HepG2 (cell line): Measurements from ENCODE around the gene KHNYN. TPM values are rescaled to one million over a fixed set of nuclear protein-coding genes. Genes with fewer than 3 reads are reported as not detected.

Source experiments
- AGO1 ChIP-seq: fragments of 200-400 bp; formaldehyde crosslinking; IDR thresholded peaks from 2 replicates; pipeline ENCODE4 v1.6.1; 2017; ENCODE audit warnings: mild to moderate bottlenecking, low read depth, low read length, moderate library complexity; ENCODE audit not compliant: poor library complexity, severe bottlenecking
- BHLHE40 ChIP-seq: IDR thresholded peaks from 2 replicates; pipeline ENCODE4 v1.6.1; 2011; ENCODE audit warnings: low read length, improper control_type of control experiment
- CCDC6 ChIP-seq: sonication (generic); formaldehyde crosslinking; IDR thresholded peaks from 2 replicates; pipeline ENCODE4 v1.8.1; 2022; ENCODE audit warnings: mild to moderate bottlenecking, missing genetic modification reagents, moderate library complexity
- CERS6 ChIP-seq: sonication (generic); formaldehyde crosslinking; IDR thresholded peaks from 2 replicates; pipeline ENCODE4 v1.5.0; 2020; ENCODE audit warnings: missing genetic modification reagents
- FOXO4 ChIP-seq: sonication (generic); formaldehyde crosslinking; conservative IDR thresholded peaks from 2 replicates; pipeline ENCODE4 v1.8.1; 2023; ENCODE audit warnings: missing genetic modification reagents
- GTF2F1 ChIP-seq: fragments of 150-350 bp; IDR thresholded peaks from 2 replicates; pipeline ENCODE4 v1.6.1; 2014; ENCODE audit warnings: low read length
- GTF3A ChIP-seq: sonication (generic); formaldehyde crosslinking; conservative IDR thresholded peaks from 2 replicates; pipeline ENCODE4 v1.4.0; 2020; ENCODE audit warnings: mild to moderate bottlenecking, missing genetic modification reagents
- IKZF4 ChIP-seq: sonication (generic); formaldehyde crosslinking; IDR thresholded peaks from 2 replicates; pipeline ENCODE4 v1.5.1; 2020; ENCODE audit warnings: borderline replicate concordance, mild to moderate bottlenecking, low read depth, missing genetic modification reagents; ENCODE audit errors: not compliant biosample characterization
- LBX2 ChIP-seq: sonication (generic); formaldehyde crosslinking; IDR thresholded peaks from 2 replicates; pipeline ENCODE4 v1.5.0; 2020; ENCODE audit warnings: missing genetic modification reagents, mild to moderate bottlenecking, borderline replicate concordance
- LCORL ChIP-seq, 2 experiments: fragments of 450-650 bp in 1 of 2; sonication (generic) in 1 of 2; formaldehyde crosslinking in 1 of 2; IDR thresholded peaks; 2 replicates each; pipeline versions ENCODE4 v1.5.0 to v1.6.1; 2017 to 2020; ENCODE audit warnings: antibody characterized with exemption in 1 of 2, missing genetic modification reagents in 1 of 2
- MATR3 ChIP-seq: sonication (generic); formaldehyde crosslinking; IDR thresholded peaks from 2 replicates; pipeline ENCODE4 v1.4.0; 2020; ENCODE audit warnings: missing genetic modification reagents
- MED13 ChIP-seq: sonication (generic); formaldehyde crosslinking; IDR thresholded peaks from 2 replicates; pipeline ENCODE4 v1.5.0; 2020; ENCODE audit warnings: missing genetic modification reagents
- NAIF1 ChIP-seq: sonication (generic); formaldehyde crosslinking; IDR thresholded peaks from 2 replicates; pipeline ENCODE4 v1.5.0; 2020; ENCODE audit warnings: mild to moderate bottlenecking, missing genetic modification reagents, borderline replicate concordance
- POLR2A ChIP-seq, 2 experiments: IDR thresholded peaks; 2 replicates each; pipeline ENCODE4 v1.6.1; 2011; ENCODE audit warnings: low read depth in 2 of 2, low read length in 2 of 2, mild to moderate bottlenecking in 1 of 2, moderate library complexity in 1 of 2; ENCODE audit not compliant: insufficient read depth in 1 of 2
- SETDB1 ChIP-seq: sonication (generic); formaldehyde crosslinking; IDR thresholded peaks from 2 replicates; pipeline ENCODE4 v1.5.1; 2020; ENCODE audit warnings: missing genetic modification reagents, mild to moderate bottlenecking, borderline replicate concordance
- SRSF1 ChIP-seq: fragments of 200-400 bp; formaldehyde crosslinking; optimal IDR thresholded peaks from 2 replicates; pipeline ENCODE3; 2017; ENCODE audit warnings: mild to moderate bottlenecking, low read depth, low read length, moderate library complexity
- TBX2 ChIP-seq: sonication (generic); formaldehyde crosslinking; IDR thresholded peaks from 2 replicates; pipeline ENCODE4 v1.5.0; 2020; ENCODE audit warnings: missing genetic modification reagents, mild to moderate bottlenecking, borderline replicate concordance
- ZBTB34 ChIP-seq: sonication (generic); formaldehyde crosslinking; IDR thresholded peaks from 2 replicates; pipeline ENCODE4 v1.8.0; 2022; ENCODE audit warnings: mild to moderate bottlenecking, missing genetic modification reagents
- ZFAT ChIP-seq: sonication (generic); formaldehyde crosslinking; conservative IDR thresholded peaks from 2 replicates; pipeline ENCODE4 v1.8.1; 2023; ENCODE audit warnings: missing genetic modification reagents, inconsistent platforms
- ZFP1 ChIP-seq: IDR thresholded peaks from 2 replicates; pipeline ENCODE4 v1.6.1; 2016
- ZFP90 ChIP-seq: sonication (generic); formaldehyde crosslinking; IDR thresholded peaks from 2 replicates; pipeline ENCODE4 v1.8.0; 2022; ENCODE audit warnings: missing genetic modification reagents, mild to moderate bottlenecking, inconsistent platforms, borderline replicate concordance
- ZNF296 ChIP-seq: sonication (generic); formaldehyde crosslinking; conservative IDR thresholded peaks from 2 replicates; pipeline ENCODE4 v1.5.0; 2020; ENCODE audit warnings: mild to moderate bottlenecking, missing genetic modification reagents
- ZNF343 ChIP-seq: sonication (generic); formaldehyde crosslinking; IDR thresholded peaks from 2 replicates; pipeline ENCODE4 v1.4.0; 2020; ENCODE audit warnings: mild to moderate bottlenecking, missing genetic modification reagents
- ZNF460 ChIP-seq: sonication (generic); formaldehyde crosslinking; IDR thresholded peaks from 2 replicates; pipeline ENCODE4 v1.5.1; 2020; ENCODE audit warnings: missing genetic modification reagents, mild to moderate bottlenecking, borderline replicate concordance
- ZNF616 ChIP-seq: sonication (generic); formaldehyde crosslinking; IDR thresholded peaks from 2 replicates; pipeline ENCODE4 v1.5.0; 2020; ENCODE audit warnings: low read depth, mild to moderate bottlenecking, missing genetic modification reagents
- ZNF788 ChIP-seq: sonication (generic); formaldehyde crosslinking; IDR thresholded peaks from 2 replicates; pipeline ENCODE4 v1.5.0; 2020; ENCODE audit warnings: mild to moderate bottlenecking, missing genetic modification reagents, borderline replicate concordance
- ZZZ3 ChIP-seq: sonication (generic); formaldehyde crosslinking; IDR thresholded peaks from 2 replicates; pipeline ENCODE4 v1.4.0; 2020; ENCODE audit warnings: missing genetic modification reagents, mild to moderate bottlenecking, borderline replicate concordance
- polyA plus RNA-seq, 8 experiments: library from polyadenylated mRNA; depleted of rRNA in 3 of 8; stranded (reverse) in 7 of 8; unstranded in 1 of 8; fragments of >200 nt; fragmentation: Illumina TruSeq in 4 of 8; extraction: Trizol in 4 of 8; gene quantifications; 2 replicates each; pipeline versions ENCODE4 v1.2.1 to v1.2.3, GENCODE V29; 2011 to 2016; ENCODE audit warnings: low read depth in 4 of 8, missing spikeins in 1 of 8, mixed read lengths in 1 of 8; ENCODE audit not compliant: insufficient read depth in 1 of 8
- total RNA-seq, 5 experiments: library from RNA; depleted of rRNA; stranded (reverse); fragments of >200 nt; fragmentation: Illumina TruSeq; extraction: Trizol; gene quantifications; 2 replicates each; pipeline ENCODE4 v1.2.3, GENCODE V29; 2016; ENCODE audit warnings: low read depth in 1 of 5

Gene KHNYN
- total and polyA plus RNA-seq, 2 of the 13 experiments (the other 11 are each of a cell fraction or from before 2014, with no cell fraction given) = 52.8 to 75.7 TPM

- TF ChIP-seq LBX2 (peak; percentile 23; the same call in 1 of the 2 replicates), IKZF4 (CRISPR knock-in tag) (no peak), ZFAT (no peak), MATR3 (no peak), FOXO4 (CRISPR knock-in tag) (no peak), LCORL (IDR thresholded peaks at IDR 0.05) (no peak), LCORL (CRISPR knock-in tag; IDR thresholded peaks at IDR 0.05) (peak; percentile 13; the same call in 1 of the 2 replicates), ZZZ3 (CRISPR knock-in tag) (no peak), ZFP90 (CRISPR knock-in tag) (no peak), TBX2 (CRISPR knock-in tag) (no peak), NAIF1 (CRISPR knock-in tag) (no peak), BHLHE40 (no peak), CERS6 (CRISPR knock-in tag) (no peak), SETDB1 (CRISPR knock-in tag) (no peak), POLR2A (IDR thresholded peaks at IDR 0.05; ENCODE audit: insufficient read depth in 1 of 2, low read depth in 2 of 2, low read length in 2 of 2) (no peak), ZBTB34 (no peak), CCDC6 (CRISPR knock-in tag) (no peak), ZNF616 (CRISPR knock-in tag) (0 out of 2 replicates have a peak, but pooled peaks have one; percentile 9), ZNF460 (no peak), ZNF296 (CRISPR knock-in tag) (no peak; the same call in 1 of the 2 replicates), ZFP1 (CRISPR knock-in tag) (no peak), ZNF343 (CRISPR knock-in tag) (no peak), SRSF1 (peak; percentile 71), ZNF788 (CRISPR knock-in tag) (no peak), GTF3A (no peak), AGO1 (no peak), GTF2F1 (no peak), MED13 (CRISPR knock-in tag) (no peak)
Measured at GRCh38 chr14:24399447-24399822, 30.3 kb upstream of the KHNYN start (continued).
